Keratinocyte (primary cell): Measurements from ENCODE around the gene CCDC92.

Experiments used
- EZH2 ChIP-seq: IDR thresholded peaks from one replicate; pipeline ENCODE4 v1.6.1; 2012; ENCODE audit warnings: inconsistent platforms, mild to moderate bottlenecking, low read length, moderate library complexity
- TF ChIP-seq, protein P1 (sequence below), 3 experiments: IDR thresholded peaks in 1 of 3; conservative IDR thresholded peaks in 1 of 3; optimal IDR thresholded peaks in 1 of 3; 2 replicates in 2 of 3; 3 replicates in 1 of 3; pipeline versions ENCODE3 to v1.5.1; 2011; ENCODE audit warnings: low read length in 3 of 3, mild to moderate bottlenecking in 3 of 3, moderate library complexity in 2 of 3, control low read depth in 1 of 3, inconsistent platforms in 1 of 3; ENCODE audit not compliant: insufficient read depth in 2 of 3; ENCODE audit errors: extremely low read depth in 1 of 3

DNA sequence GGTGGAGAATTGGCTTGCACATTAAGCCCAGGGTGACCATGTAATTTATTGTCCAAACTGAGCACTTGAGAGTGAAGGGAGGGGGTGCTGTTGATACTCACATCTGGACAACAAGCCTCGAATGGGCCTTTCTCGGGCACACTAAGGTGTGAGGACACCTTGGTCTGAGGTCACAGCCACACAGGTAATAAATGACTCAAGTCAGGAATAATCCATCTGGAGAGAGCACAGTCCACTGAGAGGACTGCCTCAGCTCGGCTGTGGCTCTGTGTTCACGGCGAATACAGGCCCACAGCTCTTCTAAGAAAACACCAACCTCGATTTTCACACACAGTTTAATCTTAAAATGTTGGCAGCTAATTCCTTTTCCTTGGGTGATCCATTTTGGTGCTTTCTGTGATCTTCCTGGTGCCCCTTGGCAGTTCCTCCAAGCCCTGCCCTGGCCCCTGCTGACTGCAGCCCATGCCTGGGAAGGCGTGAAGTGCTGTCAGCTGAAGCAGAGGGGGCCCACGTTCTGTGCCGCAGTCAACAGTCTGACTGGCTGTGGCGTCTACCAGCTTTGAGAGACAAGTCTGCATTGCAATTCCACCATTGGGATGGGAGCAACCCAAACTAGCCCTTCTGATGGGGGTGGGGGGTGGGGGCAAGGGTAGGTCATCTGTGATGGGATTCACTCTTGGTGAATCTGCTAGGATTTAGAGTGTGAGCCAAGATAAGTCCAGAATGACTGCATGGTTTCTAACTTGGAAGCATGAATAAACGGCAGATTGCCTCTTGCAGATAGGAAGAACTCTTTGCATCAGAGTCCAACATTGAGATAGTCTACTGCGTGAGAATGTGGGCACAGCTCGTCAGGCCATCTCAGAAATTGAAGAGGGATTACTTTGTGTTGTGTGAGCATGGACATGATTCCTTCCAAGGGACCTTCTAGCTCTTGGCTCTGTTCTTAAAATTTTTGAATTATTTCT is 43.1 kb upstream of the CCDC92 start:
- TF ChIP-seq, protein P1, sequence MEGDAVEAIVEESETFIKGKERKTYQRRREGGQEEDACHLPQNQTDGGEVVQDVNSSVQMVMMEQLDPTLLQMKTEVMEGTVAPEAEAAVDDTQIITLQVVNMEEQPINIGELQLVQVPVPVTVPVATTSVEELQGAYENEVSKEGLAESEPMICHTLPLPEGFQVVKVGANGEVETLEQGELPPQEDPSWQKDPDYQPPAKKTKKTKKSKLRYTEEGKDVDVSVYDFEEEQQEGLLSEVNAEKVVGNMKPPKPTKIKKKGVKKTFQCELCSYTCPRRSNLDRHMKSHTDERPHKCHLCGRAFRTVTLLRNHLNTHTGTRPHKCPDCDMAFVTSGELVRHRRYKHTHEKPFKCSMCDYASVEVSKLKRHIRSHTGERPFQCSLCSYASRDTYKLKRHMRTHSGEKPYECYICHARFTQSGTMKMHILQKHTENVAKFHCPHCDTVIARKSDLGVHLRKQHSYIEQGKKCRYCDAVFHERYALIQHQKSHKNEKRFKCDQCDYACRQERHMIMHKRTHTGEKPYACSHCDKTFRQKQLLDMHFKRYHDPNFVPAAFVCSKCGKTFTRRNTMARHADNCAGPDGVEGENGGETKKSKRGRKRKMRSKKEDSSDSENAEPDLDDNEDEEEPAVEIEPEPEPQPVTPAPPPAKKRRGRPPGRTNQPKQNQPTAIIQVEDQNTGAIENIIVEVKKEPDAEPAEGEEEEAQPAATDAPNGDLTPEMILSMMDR (optimal IDR thresholded peaks at IDR 0.05 in 1 of 3, IDR thresholded peaks at IDR 0.05 in 1 of 3, conservative IDR thresholded peaks at IDR 0.05 in 1 of 3; ENCODE audit: extremely low read depth in 1 of 3, insufficient read depth in 2 of 3, low read length in 3 of 3): no peak
- no peak for TF ChIP-seq EZH2
